ENCODE data around the gene SLC13A3. TPM values are rescaled to one million over a fixed set of nuclear protein-coding genes. Genes with fewer than 3 reads are reported as not detected.

The SLC13A3 gene
- total RNA-seq, 1 experiment from 2014 or later = 0.39 TPM

DNA sequence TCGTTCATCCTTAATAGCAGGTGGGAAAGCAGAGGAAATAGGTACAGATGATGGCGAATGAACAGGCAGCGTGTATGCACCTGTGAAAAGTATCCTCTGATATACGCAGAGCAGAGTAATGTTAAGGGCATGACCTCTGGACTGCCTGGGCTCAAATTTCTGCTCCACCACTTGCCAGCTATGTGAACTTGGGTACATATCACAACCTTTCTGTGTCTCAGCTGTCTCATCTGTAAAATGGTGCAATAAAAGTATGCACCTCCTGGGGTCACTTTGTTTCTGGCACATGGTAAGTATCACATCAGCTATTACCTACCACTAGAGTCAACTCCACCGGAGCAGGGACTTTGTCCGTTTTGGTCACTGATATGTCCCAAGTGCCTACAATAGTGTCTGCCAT lies 103.3 kb downstream of the SLC13A3 start:
- Histone ChIP-seq H3K36me3 (ENCODE audit: control insufficient read depth, insufficient read depth, low read length) (no peaks in the 10 kb centered on the region), H3K4me3 (ENCODE audit: low read depth, low read length) (no peak overlapping the region), H3K4me1 (no peaks in the 10 kb centered on the region), H3K27me3 (replicated peaks; ENCODE audit: control insufficient read depth, insufficient read depth, low read length) (no peaks in the 10 kb centered on the region), H3K9me3 (no peaks in the 10 kb centered on the region)
- no peak overlapping the region for H3K27ac Mint-ChIP-seq (ENCODE audit: unreplicated experiment)
- TF ChIP-seq, protein P1, sequence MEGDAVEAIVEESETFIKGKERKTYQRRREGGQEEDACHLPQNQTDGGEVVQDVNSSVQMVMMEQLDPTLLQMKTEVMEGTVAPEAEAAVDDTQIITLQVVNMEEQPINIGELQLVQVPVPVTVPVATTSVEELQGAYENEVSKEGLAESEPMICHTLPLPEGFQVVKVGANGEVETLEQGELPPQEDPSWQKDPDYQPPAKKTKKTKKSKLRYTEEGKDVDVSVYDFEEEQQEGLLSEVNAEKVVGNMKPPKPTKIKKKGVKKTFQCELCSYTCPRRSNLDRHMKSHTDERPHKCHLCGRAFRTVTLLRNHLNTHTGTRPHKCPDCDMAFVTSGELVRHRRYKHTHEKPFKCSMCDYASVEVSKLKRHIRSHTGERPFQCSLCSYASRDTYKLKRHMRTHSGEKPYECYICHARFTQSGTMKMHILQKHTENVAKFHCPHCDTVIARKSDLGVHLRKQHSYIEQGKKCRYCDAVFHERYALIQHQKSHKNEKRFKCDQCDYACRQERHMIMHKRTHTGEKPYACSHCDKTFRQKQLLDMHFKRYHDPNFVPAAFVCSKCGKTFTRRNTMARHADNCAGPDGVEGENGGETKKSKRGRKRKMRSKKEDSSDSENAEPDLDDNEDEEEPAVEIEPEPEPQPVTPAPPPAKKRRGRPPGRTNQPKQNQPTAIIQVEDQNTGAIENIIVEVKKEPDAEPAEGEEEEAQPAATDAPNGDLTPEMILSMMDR (IDR thresholded peaks at IDR 0.05; ENCODE audit: insufficient read depth in 1 of 2, low read depth in 1 of 2, low read length in 1 of 2, severe bottlenecking in 1 of 2, unreplicated experiment in 1 of 2) = no peak
- DNase-seq = no peak
- H3K27me3 Mint-ChIP-seq (ENCODE audit: insufficient read depth, unreplicated experiment) = peaks cover 3% of the 10 kb centered on the region
- H3K9me3 Mint-ChIP-seq (ENCODE audit: unreplicated experiment) = no peaks in the 10 kb centered on the region
- H3K4me3 Mint-ChIP-seq (ENCODE audit: unreplicated experiment) = no peak overlapping the region
- H3K36me3 Mint-ChIP-seq (ENCODE audit: insufficient read depth, unreplicated experiment) = no peaks in the 10 kb centered on the region
- ChIA-PET POLR2A (no interaction called here), CTCF (no interaction called here)
- intact Hi-C loops (cut with micrococcal nuclease; ENCODE audit: unreplicated experiment) = no loop called here
- no TSS peak for BruUV-seq (replicated peaks)
- no peaks in the 10 kb centered on the region for H3K4me1 Mint-ChIP-seq (ENCODE audit: low read depth, unreplicated experiment)

DNA sequence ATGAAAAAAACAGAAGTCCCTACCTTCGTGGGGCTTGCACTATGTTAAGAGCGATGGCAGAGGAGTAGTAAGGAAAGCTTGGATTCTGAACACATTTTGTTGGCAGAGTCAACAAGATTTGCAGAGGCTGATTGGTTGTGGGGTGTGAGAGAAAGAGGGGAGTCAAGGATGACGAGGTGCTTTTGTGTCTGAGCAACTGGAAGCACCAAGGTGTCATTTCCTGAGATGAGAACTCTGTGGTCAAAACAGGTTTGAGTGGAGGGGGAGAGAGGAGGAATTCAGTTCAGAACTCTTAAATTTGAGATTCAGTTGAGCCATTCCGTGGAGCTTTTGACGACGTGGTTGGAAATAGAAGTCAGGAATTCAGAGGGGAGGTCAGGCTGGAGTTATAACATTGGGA lies 104.3 kb downstream of the SLC13A3 start:
- ChIA-PET CTCF (no interaction called here), POLR2A (no interaction called here)
- no peaks in the 10 kb centered on the region for H3K36me3 Mint-ChIP-seq (ENCODE audit: insufficient read depth, unreplicated experiment)
- DNase-seq = no peak
- H3K27me3 Mint-ChIP-seq (ENCODE audit: insufficient read depth, unreplicated experiment) = peaks cover 4% of the 10 kb centered on the region
- no peak overlapping the region for H3K4me3 Mint-ChIP-seq (ENCODE audit: unreplicated experiment)
- TF ChIP-seq, protein P1 (IDR thresholded peaks at IDR 0.05; ENCODE audit: insufficient read depth in 1 of 2, low read depth in 1 of 2, low read length in 1 of 2, severe bottlenecking in 1 of 2, unreplicated experiment in 1 of 2) = no peak
- Histone ChIP-seq H3K4me3 (ENCODE audit: low read depth, low read length) (no peak overlapping the region), H3K36me3 (ENCODE audit: control insufficient read depth, insufficient read depth, low read length) (no peaks in the 10 kb centered on the region), H3K9me3 (no peaks in the 10 kb centered on the region), H3K4me1 (no peaks in the 10 kb centered on the region), H3K27me3 (replicated peaks; ENCODE audit: control insufficient read depth, insufficient read depth, low read length) (no peaks in the 10 kb centered on the region)
- H3K9me3 Mint-ChIP-seq (ENCODE audit: unreplicated experiment) = no peaks in the 10 kb centered on the region
- intact Hi-C loops (cut with micrococcal nuclease; ENCODE audit: unreplicated experiment) = no loop called here
- no TSS peak for BruUV-seq (replicated peaks)
- H3K27ac Mint-ChIP-seq (ENCODE audit: unreplicated experiment) = no peak overlapping the region
- H3K4me1 Mint-ChIP-seq (ENCODE audit: low read depth, unreplicated experiment) = no peaks in the 10 kb centered on the region

DNA sequence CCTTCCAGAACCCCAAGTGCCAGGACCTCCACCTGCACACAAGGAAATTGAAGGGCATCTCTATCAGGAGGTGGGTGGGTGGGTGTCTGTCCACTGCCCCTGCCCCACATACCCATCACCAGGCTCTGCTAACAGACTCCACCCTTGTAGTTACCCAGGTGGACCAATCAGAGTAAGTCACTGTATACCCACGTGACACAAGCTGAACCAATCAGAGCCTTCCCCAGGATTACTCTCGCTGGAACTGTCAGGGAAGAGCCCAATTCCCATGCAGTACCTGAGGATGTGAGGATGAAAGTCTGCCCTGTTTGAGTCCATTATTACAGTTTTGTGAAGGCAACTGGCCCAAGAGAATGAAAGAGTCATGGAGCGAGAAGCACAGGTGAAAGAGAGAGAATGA lies 105.0 kb downstream of the SLC13A3 start:
- no peaks in the 10 kb centered on the region for H3K36me3 Mint-ChIP-seq (ENCODE audit: insufficient read depth, unreplicated experiment)
- intact Hi-C loops (cut with micrococcal nuclease; ENCODE audit: unreplicated experiment) = no loop called here
- TF ChIP-seq, protein P1 (IDR thresholded peaks at IDR 0.05; ENCODE audit: insufficient read depth in 1 of 2, low read depth in 1 of 2, low read length in 1 of 2, severe bottlenecking in 1 of 2, unreplicated experiment in 1 of 2) = no peak
- H3K27me3 Mint-ChIP-seq (ENCODE audit: insufficient read depth, unreplicated experiment) = peaks cover 4% of the 10 kb centered on the region
- no peaks in the 10 kb centered on the region for H3K4me1 Mint-ChIP-seq (ENCODE audit: low read depth, unreplicated experiment)
- no peak overlapping the region for H3K4me3 Mint-ChIP-seq (ENCODE audit: unreplicated experiment)
- no peaks in the 10 kb centered on the region for H3K4me1 ChIP-seq
- H3K9me3 ChIP-seq = no peaks in the 10 kb centered on the region
- ChIA-PET POLR2A (no interaction called here), CTCF (no interaction called here)
- no peak overlapping the region for H3K27ac Mint-ChIP-seq (ENCODE audit: unreplicated experiment)
- H3K27me3 ChIP-seq (replicated peaks; ENCODE audit: control insufficient read depth, insufficient read depth, low read length) = no peaks in the 10 kb centered on the region
- BruUV-seq (replicated peaks) = no TSS peak
- DNase-seq = no peak
- H3K36me3 ChIP-seq (ENCODE audit: control insufficient read depth, insufficient read depth, low read length) = no peaks in the 10 kb centered on the region
- H3K4me3 ChIP-seq (ENCODE audit: low read depth, low read length) = no peak overlapping the region
- H3K9me3 Mint-ChIP-seq (ENCODE audit: unreplicated experiment) = no peaks in the 10 kb centered on the region
